GM23338 (cell line): ENCODE data around the gene LIF. TPM values are rescaled to one million over a fixed set of nuclear protein-coding genes. Genes with fewer than 3 reads are reported as not detected.

Experiments
- ATAC-seq: fragments of 200-7000 bp; cut with Tn5 transposase; 3 replicates; pipeline ENCODE4 v1.9.1; 2020
- DNase-seq: peaks from one replicate; pipeline ENCODE4 v3.0.0-alpha.2; 2015; ENCODE audit warnings: low spot score
- H2AFZ ChIP-seq: fragments of 200-600 bp; sonication (generic); 2 replicates; pipeline ENCODE4 v1.8.0; 2016; ENCODE audit warnings: antibody characterized with exemption, mild to moderate bottlenecking, moderate library complexity
- H3F3A ChIP-seq: fragments of 200-600 bp; sonication (generic); replicated peaks from 2 replicates; pipeline ENCODE4 v1.8.0; 2017; ENCODE audit warnings: antibody characterized with exemption, mixed run types, low read depth
- H3K27ac ChIP-seq: fragments of 200-600 bp; sonication (generic); 2 replicates; pipeline ENCODE4 v1.6.1; 2016; ENCODE audit warnings: low read depth
- H3K27me3 ChIP-seq: fragments of 200-600 bp; sonication (generic); 2 replicates; pipeline ENCODE4 v1.8.0; 2016; ENCODE audit warnings: mild to moderate bottlenecking, mixed run types, moderate library complexity; ENCODE audit not compliant: insufficient read depth
- H3K36me3 ChIP-seq: fragments of 200-600 bp; sonication (generic); 2 replicates; pipeline ENCODE4 v1.8.0; 2016; ENCODE audit warnings: mild to moderate bottlenecking; ENCODE audit not compliant: insufficient read depth
- H3K4me1 ChIP-seq: fragments of 200-600 bp; sonication (generic); 2 replicates; pipeline ENCODE4 v1.8.0; 2016; ENCODE audit warnings: mild to moderate bottlenecking, moderate library complexity; ENCODE audit not compliant: insufficient read depth
- H3K4me2 ChIP-seq: fragments of 200-600 bp; sonication (generic); 2 replicates; pipeline ENCODE4 v1.7.1; 2017; ENCODE audit warnings: mixed run types
- H3K4me3 ChIP-seq: fragments of 200-600 bp; sonication (generic); 2 replicates; pipeline ENCODE4 v1.6.1; 2016; ENCODE audit warnings: mixed run types
- H3K79me2 ChIP-seq: fragments of 200-600 bp; sonication (generic); replicated peaks from 2 replicates; pipeline ENCODE4 v1.8.0; 2017; ENCODE audit warnings: mild to moderate bottlenecking; ENCODE audit not compliant: insufficient read depth
- H3K9me2 ChIP-seq: fragments of 200-600 bp; sonication (generic); 2 replicates; pipeline ENCODE4 v1.8.0; 2017; ENCODE audit not compliant: insufficient read depth
- H4K20me1 ChIP-seq: fragments of 200-600 bp; sonication (generic); replicated peaks from 2 replicates; pipeline ENCODE4 v1.8.0; 2017; ENCODE audit warnings: mild to moderate bottlenecking; ENCODE audit not compliant: insufficient read depth
- H3K27ac Mint-ChIP-seq: 2 replicates; pipeline ENCODE4 v1.8.0; 2020; ENCODE audit warnings: inconsistent platforms, mild to moderate bottlenecking, moderate library complexity, mixed read lengths
- H3K27me3 Mint-ChIP-seq: 3 replicates; pipeline ENCODE4 v1.8.0; 2022; ENCODE audit warnings: low read depth, mild to moderate bottlenecking, moderate library complexity, mixed read lengths, inconsistent platforms; ENCODE audit not compliant: insufficient read depth, poor library complexity
- H3K36me3 Mint-ChIP-seq: 3 replicates; pipeline ENCODE4 v1.8.0; 2021; ENCODE audit warnings: low read depth, mild to moderate bottlenecking, inconsistent platforms, moderate library complexity, mixed read lengths
- H3K4me1 Mint-ChIP-seq: 3 replicates; pipeline ENCODE4 v1.8.0; 2020; ENCODE audit warnings: mild to moderate bottlenecking, inconsistent platforms, mixed read lengths
- H3K4me3 Mint-ChIP-seq: 3 replicates; pipeline ENCODE4 v1.8.0; 2021; ENCODE audit warnings: moderate library complexity, mild to moderate bottlenecking, inconsistent platforms, mixed read lengths
- H3K9me3 Mint-ChIP-seq: 3 replicates; pipeline ENCODE4 v1.8.0; 2020; ENCODE audit warnings: moderate library complexity, mild to moderate bottlenecking, inconsistent platforms, mixed read lengths
- EZH2phosphoT487 ChIP-seq: fragments of 200-600 bp; sonication (generic); IDR thresholded peaks from one replicate; pipeline ENCODE4 v1.8.1; 2018; ENCODE audit warnings: antibody characterized with exemption; ENCODE audit not compliant: unreplicated experiment
- JUNB ChIP-seq: IDR thresholded peaks from one replicate; pipeline ENCODE4 v1.6.1; 2016; ENCODE audit warnings: antibody characterized with exemption; ENCODE audit not compliant: unreplicated experiment
- STAT1 ChIP-seq: IDR thresholded peaks from one replicate; pipeline ENCODE4 v1.6.1; 2016; ENCODE audit warnings: antibody characterized with exemption; ENCODE audit not compliant: unreplicated experiment
- ZNF331 ChIP-seq: fragments of 250-450 bp; sonication (Bioruptor Pico); IDR thresholded peaks from 2 replicates; pipeline ENCODE4 v1.5.0; 2020; ENCODE audit warnings: low read depth, mild to moderate bottlenecking, moderate library complexity
- polyA plus RNA-seq: library from polyadenylated mRNA; unstranded; fragments of >200 nt; fragmentation: Nextera tagmentation; extraction: Ambion mirVana; gene quantifications from 2 replicates; pipeline ENCODE4 v1.2.1, GENCODE V29; 2016
- total RNA-seq: library from RNA; depleted of rRNA; stranded (reverse); fragments of >200 nt; shearing (Covaris generic); gene quantifications from 2 replicates; pipeline ENCODE4 v1.2.3, GENCODE V29; 2014
- TF ChIP-seq, protein P1 (sequence below), 2 experiments: fragments of 200-600 bp in 1 of 2; sonication (generic) in 1 of 2; conservative IDR thresholded peaks; 2 replicates each; pipeline versions ENCODE4 v1.5.1 to v1.6.1; 2016 to 2017; ENCODE audit warnings: antibody characterized with exemption in 2 of 2, low read depth in 2 of 2, mild to moderate bottlenecking in 2 of 2, moderate library complexity in 1 of 2
- TF ChIP-seq, protein P2 (sequence below): IDR thresholded peaks from 2 replicates; pipeline ENCODE4 v1.6.1; 2016; ENCODE audit warnings: antibody characterized with exemption

LIF gene
- total and polyA plus RNA-seq, 2 experiments from 2014 or later, result 1.8 to 3.6 TPM

GRCh38 chr22:30225220-30225927 is 21.2 kb downstream of the LIF start:
- H3K4me1 Mint-ChIP-seq, result peaks cover 4% of the 10 kb centered on the region
- H3K4me2 ChIP-seq, result no peak overlapping the region
- H3K4me3 Mint-ChIP-seq, result no peak overlapping the region

GRCh38 chr22:30224161-30224857 is 22.2 kb downstream of the LIF start:
- Histone ChIP-seq H3K79me2 (no peaks in the 10 kb centered on the region), H3K27me3 (no peaks in the 10 kb centered on the region), H3K9me2 (no peaks in the 10 kb centered on the region), H2AFZ (0 out of 2 replicates have a peak overlapping the region, but pooled peaks have one; percentile 9), H3K4me2 (no peak overlapping the region), H3K4me3 (no peak overlapping the region), H4K20me1 (no peaks in the 10 kb centered on the region), H3F3A (no peaks in the 10 kb centered on the region), H3K27ac (no peak overlapping the region), H3K36me3 (no peaks in the 10 kb centered on the region), H3K4me1 (peaks cover 9% of the 10 kb centered on the region; the same call in 1 of the 2 replicates)
- no peaks in the 10 kb centered on the region for H3K9me3 Mint-ChIP-seq
- no peaks in the 10 kb centered on the region for H3K36me3 Mint-ChIP-seq
- peak; percentile 75 for ATAC-seq
- TF ChIP-seq, protein P1, sequence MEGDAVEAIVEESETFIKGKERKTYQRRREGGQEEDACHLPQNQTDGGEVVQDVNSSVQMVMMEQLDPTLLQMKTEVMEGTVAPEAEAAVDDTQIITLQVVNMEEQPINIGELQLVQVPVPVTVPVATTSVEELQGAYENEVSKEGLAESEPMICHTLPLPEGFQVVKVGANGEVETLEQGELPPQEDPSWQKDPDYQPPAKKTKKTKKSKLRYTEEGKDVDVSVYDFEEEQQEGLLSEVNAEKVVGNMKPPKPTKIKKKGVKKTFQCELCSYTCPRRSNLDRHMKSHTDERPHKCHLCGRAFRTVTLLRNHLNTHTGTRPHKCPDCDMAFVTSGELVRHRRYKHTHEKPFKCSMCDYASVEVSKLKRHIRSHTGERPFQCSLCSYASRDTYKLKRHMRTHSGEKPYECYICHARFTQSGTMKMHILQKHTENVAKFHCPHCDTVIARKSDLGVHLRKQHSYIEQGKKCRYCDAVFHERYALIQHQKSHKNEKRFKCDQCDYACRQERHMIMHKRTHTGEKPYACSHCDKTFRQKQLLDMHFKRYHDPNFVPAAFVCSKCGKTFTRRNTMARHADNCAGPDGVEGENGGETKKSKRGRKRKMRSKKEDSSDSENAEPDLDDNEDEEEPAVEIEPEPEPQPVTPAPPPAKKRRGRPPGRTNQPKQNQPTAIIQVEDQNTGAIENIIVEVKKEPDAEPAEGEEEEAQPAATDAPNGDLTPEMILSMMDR (conservative IDR thresholded peaks at IDR 0.05; ENCODE audit: low read depth in 2 of 2), result peak in 1 of 2 experiments; percentile 26; a peak in 2 of 4 replicates
- no peak for TF ChIP-seq JUNB
- no peak overlapping the region for H3K4me3 Mint-ChIP-seq
- peaks cover 4% of the 10 kb centered on the region for H3K4me1 Mint-ChIP-seq
- H3K27me3 Mint-ChIP-seq, result peaks cover 14% of the 10 kb centered on the region
- peak overlapping the region; percentile 37; the same call in 1 of the 2 replicates for H3K27ac Mint-ChIP-seq
- no peak for DNase-seq

More at GRCh38 chr22:30225220-30225927, 21.2 kb downstream of the LIF start:
- no peaks in the 10 kb centered on the region for H3K36me3 ChIP-seq
- ATAC-seq, result no peak
- H3K4me3 ChIP-seq, result no peak overlapping the region
- no peaks in the 10 kb centered on the region for H4K20me1 ChIP-seq
- no peak overlapping the region for H2AFZ ChIP-seq
- Mint-ChIP-seq H3K27ac (no peak overlapping the region), H3K36me3 (no peaks in the 10 kb centered on the region), H3K27me3 (peaks cover 9% of the 10 kb centered on the region), H3K9me3 (no peaks in the 10 kb centered on the region)
- TF ChIP-seq, protein P2, sequence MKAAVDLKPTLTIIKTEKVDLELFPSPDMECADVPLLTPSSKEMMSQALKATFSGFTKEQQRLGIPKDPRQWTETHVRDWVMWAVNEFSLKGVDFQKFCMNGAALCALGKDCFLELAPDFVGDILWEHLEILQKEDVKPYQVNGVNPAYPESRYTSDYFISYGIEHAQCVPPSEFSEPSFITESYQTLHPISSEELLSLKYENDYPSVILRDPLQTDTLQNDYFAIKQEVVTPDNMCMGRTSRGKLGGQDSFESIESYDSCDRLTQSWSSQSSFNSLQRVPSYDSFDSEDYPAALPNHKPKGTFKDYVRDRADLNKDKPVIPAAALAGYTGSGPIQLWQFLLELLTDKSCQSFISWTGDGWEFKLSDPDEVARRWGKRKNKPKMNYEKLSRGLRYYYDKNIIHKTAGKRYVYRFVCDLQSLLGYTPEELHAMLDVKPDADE, result no peak
- TF ChIP-seq, protein P1 (conservative IDR thresholded peaks at IDR 0.05; ENCODE audit: low read depth in 2 of 2), result no peak
- no peak for TF ChIP-seq ZNF331 (CRISPR knock-in tag)
- no peak for TF ChIP-seq EZH2phosphoT487
- TF ChIP-seq STAT1, result no peak
- H3K27ac ChIP-seq, result no peak overlapping the region
- no peak for DNase-seq
- no peaks in the 10 kb centered on the region for H3K79me2 ChIP-seq
- no peaks in the 10 kb centered on the region for H3K27me3 ChIP-seq
- H3K9me2 ChIP-seq, result no peaks in the 10 kb centered on the region
- no peaks in the 10 kb centered on the region for H3F3A ChIP-seq
- H3K4me1 ChIP-seq, result peaks cover 10% of the 10 kb centered on the region; the same call in 1 of the 2 replicates
